Adrenal gland (tissue), 12 donors: ENCODE data around the gene DHPS. TPM values are rescaled to one million over a fixed set of nuclear protein-coding genes. Genes with fewer than 3 reads are reported as not detected.

Experiments used
- DNase-seq, 7 donors: peaks; one replicate each; pipeline ENCODE4 v3.0.0-alpha.2; 2019 to 2020
- H3K27ac ChIP-seq, 5 donors: fragments of 200-600 bp; sonication (generic) in 4 of 5; 1 replicate in 3 of 5; 2 replicates in 2 of 5; pipeline versions ENCODE4 v1.5.1 to v1.8.0; 2016 to 2020; ENCODE audit warnings: mild to moderate bottlenecking in 1 of 5
- H3K27me3 ChIP-seq: fragments of 200-600 bp; 2 replicates; pipeline ENCODE4 v1.8.0; 2021
- H3K36me3 ChIP-seq, 2 donors: fragments of 200-600 bp; replicated peaks in 1 of 2; 1 replicate in 1 of 2; 2 replicates in 1 of 2; pipeline versions ENCODE4 v1.5.1 to v1.8.0; 2018 to 2022
- H3K4me1 ChIP-seq, 2 donors: fragments of 200-600 bp; replicated peaks in 1 of 2; 1 replicate in 1 of 2; 2 replicates in 1 of 2; pipeline versions ENCODE4 v1.5.1 to v1.8.0; 2018 to 2021
- H3K4me3 ChIP-seq, 4 donors: fragments of 200-600 bp; sonication (generic) in 3 of 4; one replicate each; pipeline ENCODE4 v1.5.1; 2016 to 2018
- H3K9me3 ChIP-seq, 3 donors: fragments of 200-600 bp; sonication (generic) in 1 of 3; replicated peaks in 1 of 3; 1 replicate in 2 of 3; 2 replicates in 1 of 3; pipeline versions ENCODE4 v1.5.1 to v1.8.0; 2016 to 2021
- CTCF ChIP-seq, 6 experiments: fragments of 450-650 bp in 4 of 6; fragments of 200-600 bp in 2 of 6; sonication (generic) in 1 of 6; IDR thresholded peaks; 1 replicate in 5 of 6; 2 replicates in 1 of 6; pipeline versions ENCODE4 v1.5.1 to v1.8.0; 2016 to 2021; ENCODE audit warnings: antibody characterized with exemption in 6 of 6, mild to moderate bottlenecking in 2 of 6, moderate library complexity in 1 of 6
- POLR2A ChIP-seq, 2 donors: fragments of 450-650 bp; IDR thresholded peaks; one replicate each; pipeline ENCODE4 v1.6.1; 2017; ENCODE audit warnings: antibody characterized with exemption in 2 of 2, mild to moderate bottlenecking in 2 of 2, moderate library complexity in 1 of 2
- WGBS, 4 donors: extraction: QIAGEN DNeasy Blood & Tissue Kit in 2 of 4; methylation state at CpG; one replicate each; pipeline versions ENCODE4 v1.1.5 to v1.1.7; 2013 to 2017; 5-methylcytosine and 5-hydroxymethylcytosine counted together
- intact Hi-C, 2 donors: fragments of 100-400 bp; cut with DNase I; formaldehyde crosslinking; loops; one replicate each; pipeline versions ENCODE4 v1.14.1 to v1.15.0; 2022 to 2023
- polyA plus RNA-seq, 3 donors: library from polyadenylated mRNA; stranded (reverse); fragments of 200-250 nt in 2 of 3; fragments of 350-450 nt in 1 of 3; fragmentation: Illumina TruSeq in 1 of 3; extraction: RNeasy Lipid Tissue Mini Kit (QIAGEN cat#74804) in 1 of 3; gene quantifications; one replicate each; pipeline ENCODE4 v1.2.3, GENCODE V29; 2013 to 2014
- total RNA-seq, 9 donors: library from RNA; depleted of rRNA in 4 of 9; stranded (reverse); fragments of >200 nt in 4 of 9; fragments of 120-200 nt in 1 of 9; fragmentation: NEBNext Ultra II Directional in 1 of 9; extraction: Animal tissue kit (Norgen Biotek cat#: 25700) in 1 of 9; gene quantifications; one replicate each; pipeline versions ENCODE4 v1.1.0 to v1.2.4, GENCODE V29; 2013 to 2023
- donor health status: healthy with polysubstance abuse.
- donor health status: Bipolar disorder and iron deficiency.
- donor health status: DM: yes; HTN: yes; CAD: no.
- donor health status: DM: no; HTN: no; CAD: no.
- donor health status: DM: no; HTN: no; CAD: no.
- donor health status: DM: yes; HTN: yes; CAD: no.

DHPS gene
- total and polyA plus RNA-seq, 12 donors, result 64.5 to 197 (median 124) TPM

DNA sequence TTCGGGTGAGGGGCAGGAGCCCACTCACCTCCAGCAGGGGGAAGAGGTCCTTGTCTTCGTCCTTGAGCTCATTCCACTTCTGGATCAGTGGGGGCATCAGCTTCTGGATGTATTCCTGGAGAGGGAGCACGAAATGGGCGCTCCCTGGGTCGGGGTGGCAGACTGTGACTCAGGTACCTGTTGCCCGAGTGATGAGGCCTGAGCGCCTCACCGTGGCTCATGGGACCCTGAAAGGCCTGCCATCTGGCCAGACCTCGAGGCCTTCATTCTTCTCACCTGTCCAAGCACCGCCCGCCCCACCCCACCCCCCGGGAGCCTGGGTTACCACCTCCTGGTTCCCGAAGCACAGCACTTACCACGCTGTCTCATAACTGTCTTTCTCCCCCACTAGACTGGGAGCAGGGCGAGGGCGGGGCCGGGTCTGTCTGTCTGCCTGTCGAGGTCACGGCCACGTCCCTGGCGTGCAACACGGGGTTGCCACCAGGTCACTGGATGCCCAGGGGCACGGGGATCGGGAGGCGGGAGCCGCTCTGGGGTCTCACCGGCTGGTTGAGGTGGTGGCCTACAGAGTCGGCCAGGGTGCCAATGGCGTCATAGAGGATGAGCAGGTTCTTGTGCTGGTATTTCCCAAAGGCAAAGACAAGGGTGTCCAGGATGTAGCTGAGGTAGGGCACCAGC lies 24.1 kb upstream of the DHPS start:
- TF ChIP-seq CTCF (IDR thresholded peaks at IDR 0.05), result no peak
- TF ChIP-seq POLR2A (IDR thresholded peaks at IDR 0.05), result no peak
- Histone ChIP-seq H3K27me3 (no peaks in the 10 kb centered on the region), H3K36me3 (peaks cover 0 to 99% of the 10 kb centered on the region in 2 donors), H3K9me3 (no peaks in the 10 kb centered on the region), H3K4me1 (no peaks in the 10 kb centered on the region), H3K4me3 (no peak overlapping the region), H3K27ac (no peak overlapping the region)
- intact Hi-C loops, result no loop called here
- WGBS, 4 donors, result 82 to 87% (median 83%) methylated on average over 9 to 29 of the region's 29 CpGs
- no peak for DNase-seq

- H3K27me3 ChIP-seq, result no peaks in the 10 kb centered on the region
- no peaks in the 10 kb centered on the region for H3K9me3 ChIP-seq
- no peak for DNase-seq
- no peak overlapping the region for H3K27ac ChIP-seq
- TF ChIP-seq POLR2A (IDR thresholded peaks at IDR 0.05) (no peak), CTCF (IDR thresholded peaks at IDR 0.05) (no peak)
- intact Hi-C loops, result no loop called here
- 92 to 95% (median 93%) methylated on average over 6 to 13 of the region's 13 CpGs for WGBS, 4 donors
- no peak overlapping the region for H3K4me3 ChIP-seq
- H3K36me3 ChIP-seq, result peaks cover 0 to 99% of the 10 kb centered on the region in 2 donors
- H3K4me1 ChIP-seq, result no peaks in the 10 kb centered on the region
Measured at GRCh38 chr19:12705169-12705568, 23.5 kb upstream of the DHPS start.

- Histone ChIP-seq H3K9me3 (no peaks in the 10 kb centered on the region), H3K27ac (no peak overlapping the region), H3K4me3 (no peak overlapping the region), H3K27me3 (no peaks in the 10 kb centered on the region), H3K4me1 (no peaks in the 10 kb centered on the region), H3K36me3 (peaks cover 0 to 80% of the 10 kb centered on the region in 2 donors)
- TF ChIP-seq CTCF (IDR thresholded peaks at IDR 0.05) (no peak), POLR2A (IDR thresholded peaks at IDR 0.05) (no peak)
- intact Hi-C loops, result no loop called here
- DNase-seq, result no peak
- 67 to 79% (median 70%) methylated on average over 9 of the region's 9 CpGs for WGBS, 4 donors
Measured at GRCh38 chr19:12703046-12703445, 21.4 kb upstream of the DHPS start.

DNA sequence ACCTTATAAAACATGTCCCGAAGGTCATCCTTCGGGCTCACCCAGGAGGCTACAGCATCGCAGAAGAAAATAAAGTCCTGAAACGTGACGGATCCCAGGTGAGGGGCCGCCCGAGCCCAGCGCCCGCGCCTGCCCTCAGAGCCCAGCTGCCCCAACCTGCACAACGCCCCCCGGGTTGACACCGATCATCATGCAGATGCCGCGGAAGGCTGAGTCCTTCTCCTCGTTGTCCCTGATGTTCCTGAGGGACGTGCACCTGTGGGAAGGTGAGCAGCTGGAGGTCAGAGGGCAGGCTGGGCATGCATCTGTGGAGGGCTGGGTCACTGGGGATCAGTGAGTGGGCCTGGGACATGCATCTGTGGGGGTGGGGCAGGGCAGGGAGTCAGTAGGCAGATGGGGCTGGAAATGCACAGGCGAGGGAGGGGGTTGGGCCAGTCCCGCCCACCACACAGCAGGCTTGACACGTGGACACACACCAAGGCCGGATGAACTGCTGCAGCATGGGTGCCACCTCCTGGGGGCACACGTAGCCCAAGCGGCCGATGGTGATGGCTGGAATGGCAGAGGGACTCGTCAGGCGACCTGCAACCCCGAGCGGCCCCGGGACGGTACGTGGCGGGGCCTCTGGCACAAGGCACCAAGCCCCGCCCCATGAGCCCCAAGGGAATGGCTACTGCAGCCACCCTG lies 20.1 kb upstream of the DHPS start:
- Histone ChIP-seq H3K4me3 (no peak overlapping the region), H3K9me3 (no peaks in the 10 kb centered on the region), H3K27me3 (no peaks in the 10 kb centered on the region), H3K4me1 (peaks cover 0 to 6% of the 10 kb centered on the region in 2 donors), H3K36me3 (peaks cover 0 to 67% of the 10 kb centered on the region in 2 donors), H3K27ac (no peak overlapping the region)
- 79 to 87% (median 84%) methylated on average over 19 to 33 of the region's 33 CpGs for WGBS, 4 donors
- DNase-seq, result no peak
- intact Hi-C loops, result no loop called here
- TF ChIP-seq POLR2A (IDR thresholded peaks at IDR 0.05), result no peak
- no peak for TF ChIP-seq CTCF (IDR thresholded peaks at IDR 0.05)
